Erythroblast (primary cell): ENCODE results near the gene ANKFY1.

ENCODE experiments used
- GATA1 ChIP-seq: IDR thresholded peaks from 2 replicates; pipeline ENCODE4 v1.6.1; 2011; ENCODE audit warnings: low read depth, mild to moderate bottlenecking, control low read depth, low read length, moderate library complexity
- POLR2A ChIP-seq: IDR thresholded peaks from 2 replicates; pipeline ENCODE4 v1.6.1; 2011; ENCODE audit warnings: mild to moderate bottlenecking, low read length

- TF ChIP-seq POLR2A, result no peak
- TF ChIP-seq GATA1, result no peak
Observed at GRCh38 chr17:4206962-4207361, 56.8 kb downstream of the ANKFY1 start.
